Keratinocyte (primary cell): ENCODE results near the gene SMYD2.

Source experiments
- CTCF ChIP-seq, 3 experiments: IDR thresholded peaks in 1 of 3; conservative IDR thresholded peaks in 1 of 3; optimal IDR thresholded peaks in 1 of 3; 2 replicates in 2 of 3; 3 replicates in 1 of 3; pipeline versions ENCODE3 to v1.5.1; 2011; ENCODE audit warnings: low read length in 3 of 3, mild to moderate bottlenecking in 3 of 3, moderate library complexity in 2 of 3, control low read depth in 1 of 3, inconsistent platforms in 1 of 3; ENCODE audit not compliant: insufficient read depth in 2 of 3; ENCODE audit errors: extremely low read depth in 1 of 3
- EZH2 ChIP-seq: IDR thresholded peaks from one replicate; pipeline ENCODE4 v1.6.1; 2012; ENCODE audit warnings: inconsistent platforms, mild to moderate bottlenecking, low read length, moderate library complexity

GRCh38 chr1:214337511-214337910, 56.6 kb downstream of the SMYD2 start:
- TF ChIP-seq CTCF (optimal IDR thresholded peaks at IDR 0.05 in 1 of 3, IDR thresholded peaks at IDR 0.05 in 1 of 3, conservative IDR thresholded peaks at IDR 0.05 in 1 of 3; ENCODE audit: extremely low read depth in 1 of 3, insufficient read depth in 2 of 3, low read length in 3 of 3) (no peak), EZH2 (no peak)
